Amygdala (tissue), 56 donors: ENCODE data around the gene GABBR2.

Source experiments
- DNase-seq, 56 donors: peaks; one replicate each; lab custom pipeline; 2025; lab: John Stamatoyannopoulos, UW

Gene GABBR2

DNA sequence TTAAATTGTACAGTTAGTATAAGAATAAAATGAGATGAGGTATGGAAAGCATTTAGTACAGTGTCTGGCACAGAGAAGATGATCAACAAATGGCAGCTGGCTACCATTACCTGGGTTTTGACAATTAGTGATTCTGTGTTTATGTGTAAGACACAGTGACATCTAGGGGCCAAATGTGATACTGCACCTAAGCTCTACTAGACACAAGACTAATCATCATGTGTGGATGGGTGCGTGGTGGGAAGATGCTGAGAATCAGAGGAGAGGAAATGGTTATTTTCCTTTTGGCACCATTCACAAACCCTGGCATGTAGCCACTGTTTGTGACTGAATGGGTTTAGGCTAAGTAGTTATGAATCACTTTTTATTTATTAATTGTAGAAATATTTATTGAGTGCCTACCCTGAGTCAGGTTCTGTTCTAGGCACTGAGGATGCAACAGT is 343.5 kb downstream of the GABBR2 start:
- DNase-seq = no peak

DNA sequence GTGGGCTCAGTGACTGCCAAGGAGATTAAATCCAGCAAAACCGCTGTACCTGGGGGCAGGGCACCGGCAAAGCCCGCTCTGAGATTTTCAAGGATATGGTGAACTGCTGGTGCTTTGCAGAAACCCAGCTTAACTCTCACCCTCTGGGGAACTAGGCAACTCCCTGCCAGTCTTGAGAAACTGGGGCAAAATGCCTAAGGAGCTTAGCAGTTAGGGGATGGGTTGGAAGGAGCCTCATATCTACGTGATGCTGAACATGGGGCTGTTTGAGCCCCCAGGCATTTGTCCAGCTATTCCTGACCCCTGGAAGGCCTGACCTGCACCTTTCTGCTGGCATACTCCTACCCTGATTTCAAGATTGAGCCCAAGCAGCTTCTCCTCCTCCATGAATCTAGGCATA is 344.6 kb downstream of the GABBR2 start:
- DNase-seq = no peak

DNA sequence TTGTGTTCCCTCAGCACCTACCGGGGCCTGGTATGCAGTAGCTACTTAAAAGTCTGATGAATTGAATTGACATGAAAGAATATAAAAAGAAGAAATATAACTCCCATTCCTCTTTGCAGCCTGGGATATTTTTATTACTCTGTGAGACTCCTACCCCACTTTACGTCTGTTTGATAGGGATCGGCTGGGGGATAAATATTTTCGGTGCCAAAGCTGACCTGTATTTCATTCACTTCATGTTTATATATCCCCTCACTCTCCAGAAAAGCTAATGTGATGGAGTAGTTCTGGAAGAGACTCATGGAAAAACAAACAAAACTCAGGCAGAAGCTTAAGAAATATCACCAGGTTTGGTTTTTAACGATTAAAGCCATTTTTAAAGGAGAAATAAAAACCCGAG is 345.1 kb downstream of the GABBR2 start:
- DNase-seq = no peak

DNA sequence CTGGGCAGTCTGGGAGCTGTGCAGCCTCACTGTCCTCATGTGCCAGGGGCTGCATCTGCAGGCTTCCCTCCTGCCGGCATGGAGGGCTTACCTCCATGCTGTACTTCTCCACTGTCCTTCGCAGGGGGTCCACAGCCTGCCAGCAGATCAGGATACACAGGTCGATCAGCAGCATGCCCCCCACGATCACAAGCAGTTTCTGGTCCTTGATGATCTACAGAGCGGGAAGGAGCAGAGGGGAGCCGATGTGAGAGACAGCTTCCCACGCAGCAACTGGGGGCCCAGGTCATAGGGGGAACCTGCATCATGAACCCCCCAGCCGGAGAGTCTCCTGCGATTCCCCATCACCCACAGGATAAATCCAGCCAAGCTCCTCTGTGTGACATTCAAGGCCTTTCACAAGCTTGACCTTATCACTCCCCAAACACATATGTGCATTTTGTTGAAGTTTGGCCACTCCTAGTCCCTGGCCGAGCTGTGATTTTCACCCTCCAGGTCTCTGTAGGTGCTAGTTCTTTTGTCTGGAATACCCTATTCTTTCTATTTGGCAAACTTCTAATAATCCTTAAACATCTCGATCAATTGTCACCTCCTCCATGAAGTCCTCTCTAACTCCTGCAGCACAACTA is 346.0 kb downstream of the GABBR2 start:
- DNase-seq = no peak

DNA sequence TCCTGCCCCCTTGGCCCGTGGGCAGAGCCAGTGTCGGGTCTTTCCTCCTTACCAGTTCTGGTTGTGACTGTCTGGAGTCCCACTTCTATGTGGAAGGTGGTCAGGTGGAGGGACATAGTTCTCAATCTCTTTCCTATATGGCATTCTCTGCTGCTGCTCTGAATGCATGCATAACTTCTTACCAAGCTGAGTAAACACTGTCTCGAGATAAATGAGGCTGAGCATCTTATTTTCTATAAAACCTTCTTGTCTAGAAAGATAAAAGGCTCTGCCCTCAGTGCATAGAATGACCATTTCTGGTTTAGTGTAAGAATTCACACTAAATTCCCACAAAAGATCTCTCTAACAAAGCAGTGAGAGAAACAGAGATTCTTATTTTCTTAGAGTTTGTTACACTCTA is 347.1 kb downstream of the GABBR2 start:
- DNase-seq = no peak

DNA sequence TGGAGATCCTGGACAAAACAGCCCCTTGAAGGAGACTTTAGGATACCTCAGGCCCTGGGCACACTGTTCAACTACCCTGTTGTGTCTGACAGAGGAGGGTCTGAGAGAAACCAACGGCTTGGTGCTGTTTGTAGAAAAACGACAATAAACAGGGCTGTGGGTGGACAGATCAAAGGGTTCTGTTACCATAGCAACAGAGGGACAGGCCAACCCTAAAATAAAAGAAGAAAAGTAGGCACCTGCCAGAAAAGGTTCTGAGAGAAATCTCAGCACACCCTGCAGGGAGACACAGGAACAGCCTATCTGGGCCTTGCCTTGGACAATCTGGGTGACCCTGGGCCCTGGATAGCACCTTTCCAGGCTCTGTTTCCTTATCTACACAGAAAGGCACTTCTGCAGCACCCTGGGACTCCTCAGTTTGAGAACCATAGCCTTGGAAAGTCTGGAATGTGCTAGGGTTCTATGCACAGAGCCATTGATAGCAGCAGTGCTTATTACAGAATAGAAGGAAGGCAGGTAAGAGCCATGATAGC is 348.5 kb downstream of the GABBR2 start:
- DNase-seq = no peak

DNA sequence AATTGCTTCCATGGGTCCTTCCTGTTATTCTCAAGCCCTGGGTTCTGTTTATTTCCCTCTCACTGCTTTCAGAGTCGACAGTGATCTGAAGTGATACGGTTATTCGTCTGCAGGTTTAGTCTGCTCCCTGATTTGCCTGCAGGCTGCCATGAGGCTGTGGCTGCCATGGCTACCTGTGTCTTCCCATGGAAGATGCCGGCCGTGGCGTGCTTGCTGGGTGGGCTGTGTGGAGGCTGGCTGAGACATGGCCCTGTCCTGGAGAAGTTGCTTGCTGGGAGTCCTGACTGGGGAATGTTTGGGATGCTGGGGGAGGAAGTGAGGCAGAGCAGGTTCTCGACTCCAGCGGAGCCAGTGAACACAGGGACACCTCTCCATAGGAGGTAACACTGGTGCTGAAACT is 349.2 kb downstream of the GABBR2 start:
- no peak for DNase-seq

DNA sequence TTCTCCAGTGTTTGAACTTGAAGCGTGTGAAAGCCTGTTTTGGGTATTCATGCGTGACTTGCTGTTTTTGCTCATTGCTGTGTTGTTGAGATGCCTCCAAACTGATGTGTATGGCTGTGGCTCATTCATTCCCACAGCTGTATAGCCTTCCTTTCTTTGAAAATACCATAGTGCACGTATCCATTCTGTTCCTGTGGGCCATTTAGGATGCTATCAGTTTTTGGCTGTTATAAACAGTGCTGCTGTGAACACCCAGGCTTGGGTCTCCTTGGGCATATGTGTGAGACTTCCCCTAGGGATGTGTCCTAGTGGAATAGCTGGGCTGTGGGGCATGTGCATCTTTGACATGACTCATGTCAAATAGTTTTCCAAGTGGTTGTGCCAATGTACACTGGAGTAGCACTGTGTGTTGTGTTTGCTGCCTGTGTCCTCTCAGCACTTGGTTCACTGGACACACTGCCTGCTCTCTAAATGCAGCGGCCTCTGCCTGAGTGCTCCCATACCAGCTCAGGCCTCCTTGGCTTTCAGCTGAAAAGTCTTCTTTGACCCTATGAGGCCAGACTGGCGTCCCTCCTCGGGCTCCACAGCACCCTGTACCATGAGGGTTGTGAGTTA is 350.7 kb downstream of the GABBR2 start:
- no peak for DNase-seq

DNA sequence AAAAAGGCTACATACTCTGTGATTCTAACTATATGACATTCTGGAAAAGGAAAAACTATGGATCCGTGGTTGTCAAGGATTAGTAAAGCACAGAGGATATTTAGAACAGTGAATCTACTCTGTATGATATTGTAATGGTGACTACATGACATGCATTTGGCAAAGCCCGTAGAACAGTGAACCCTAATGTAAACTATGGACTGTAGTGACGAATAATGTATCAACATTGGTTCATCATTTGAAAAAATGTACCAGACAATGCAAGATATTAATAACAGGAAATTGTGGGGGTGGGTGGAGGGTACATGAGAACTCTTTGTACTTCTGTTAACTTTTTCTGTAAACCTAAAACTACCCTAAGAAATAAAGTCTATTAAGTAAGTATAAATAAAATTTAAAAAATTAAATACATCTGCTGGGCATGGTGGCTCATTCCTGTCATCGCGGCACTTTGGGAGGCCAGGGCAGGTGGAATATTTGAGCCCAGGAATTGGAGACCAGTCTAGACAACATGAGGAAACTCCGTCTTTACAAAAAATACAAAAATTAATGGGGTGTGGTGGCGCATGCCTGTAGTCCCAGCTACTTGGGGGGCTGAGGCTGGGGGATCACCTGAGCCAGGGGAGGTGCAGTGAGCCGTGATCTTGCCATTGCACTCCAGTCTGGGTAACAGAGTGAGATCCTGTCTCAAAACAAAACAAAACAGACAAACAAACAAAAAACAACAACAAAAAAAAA is 351.6 kb downstream of the GABBR2 start:
- no peak for DNase-seq

DNA sequence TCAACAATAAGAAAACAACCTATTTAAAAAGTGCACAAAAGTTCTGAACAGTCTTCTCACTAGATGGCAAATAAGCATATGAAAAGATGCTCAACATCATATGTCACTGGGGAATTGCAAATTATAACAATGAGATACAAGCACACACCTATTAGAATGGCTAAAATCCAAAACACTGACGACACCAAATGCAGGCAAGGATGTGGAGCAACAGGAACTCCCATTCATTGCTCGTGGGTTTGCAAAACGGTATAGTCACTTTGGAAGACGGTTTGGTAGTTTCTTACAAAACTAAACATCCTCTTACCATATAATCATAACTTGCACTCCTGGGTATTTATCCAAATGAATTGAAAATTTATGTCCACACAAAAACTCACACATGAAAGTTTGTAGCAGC is 352.4 kb downstream of the GABBR2 start:
- no peak for DNase-seq

DNA sequence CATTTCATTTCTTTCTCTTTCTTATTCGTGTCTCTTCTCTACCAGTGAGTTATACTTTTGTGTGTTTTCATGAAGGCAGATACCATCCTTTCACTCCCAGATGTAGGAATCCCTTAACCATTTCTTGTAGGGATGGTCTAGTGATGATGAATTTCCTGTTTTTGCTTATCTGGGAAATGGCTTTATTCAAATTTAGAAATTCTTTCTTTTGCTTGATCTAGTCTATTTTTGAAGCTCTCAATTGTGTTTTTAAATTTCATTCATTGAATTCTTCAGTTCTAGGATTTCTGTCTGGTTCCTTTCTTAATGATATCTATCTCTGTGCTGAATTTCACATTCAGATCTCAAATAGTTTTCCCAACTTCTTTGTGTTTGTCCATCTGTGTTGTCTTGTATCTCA is 357.4 kb downstream of the GABBR2 start:
- DNase-seq = no peak

DNA sequence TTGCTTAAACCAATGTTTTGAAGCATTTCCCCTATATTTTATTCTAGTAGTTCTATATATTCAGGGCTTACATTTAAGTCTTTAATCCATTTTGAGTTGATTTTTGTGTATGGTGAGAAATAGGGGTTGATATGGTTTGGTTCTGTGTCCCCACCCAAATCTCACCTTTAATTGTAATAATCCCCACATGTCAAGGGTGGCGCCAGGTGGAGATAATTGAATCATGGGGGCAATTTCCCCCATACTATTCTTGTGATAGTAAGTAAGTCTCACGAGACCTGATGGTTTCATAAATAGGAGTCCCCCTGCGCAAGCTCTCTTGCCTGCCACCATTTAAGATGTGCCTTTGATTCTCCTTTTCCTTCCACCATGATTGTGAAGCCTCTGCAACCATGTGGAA is 361.1 kb downstream of the GABBR2 start:
- no peak for DNase-seq

DNA sequence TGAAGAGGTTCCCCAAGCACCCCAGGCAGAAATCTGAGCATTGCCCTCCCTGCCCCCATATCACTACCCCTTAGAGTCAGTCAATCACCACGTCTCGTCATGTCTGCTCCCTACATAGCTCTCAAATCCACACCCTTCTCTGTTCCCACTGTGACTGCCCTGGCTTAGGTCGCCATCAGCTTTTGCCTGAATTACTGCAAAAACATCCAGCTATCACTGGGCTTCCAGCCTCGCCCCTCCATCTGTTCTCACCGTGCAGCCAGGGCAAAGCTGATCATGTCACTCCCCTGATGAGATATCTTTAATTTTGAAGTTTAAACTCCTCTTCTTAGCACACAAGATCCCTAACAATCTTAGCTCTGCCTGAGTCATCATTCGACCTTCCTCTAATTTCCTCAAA is 363.7 kb downstream of the GABBR2 start:
- DNase-seq = no peak

DNA sequence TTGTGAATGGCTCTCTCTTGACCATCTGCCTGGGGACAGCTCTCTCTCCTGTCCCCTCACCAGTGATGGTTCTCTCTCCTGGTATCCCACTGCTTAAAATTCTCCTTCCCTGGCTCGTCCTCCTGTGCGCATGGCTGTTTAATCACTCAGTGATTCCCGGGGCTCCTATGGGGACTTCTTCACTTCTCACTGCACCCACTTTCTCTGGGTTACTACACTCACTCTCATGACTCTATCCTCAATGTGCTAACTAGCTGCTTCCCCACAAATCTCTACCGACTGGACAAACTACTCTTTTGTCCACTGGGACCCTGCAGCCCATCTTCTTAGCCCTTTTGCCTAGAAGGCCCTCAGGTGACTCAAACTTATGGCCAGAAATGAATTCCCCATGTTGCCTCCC is 364.2 kb downstream of the GABBR2 start:
- DNase-seq = no peak

DNA sequence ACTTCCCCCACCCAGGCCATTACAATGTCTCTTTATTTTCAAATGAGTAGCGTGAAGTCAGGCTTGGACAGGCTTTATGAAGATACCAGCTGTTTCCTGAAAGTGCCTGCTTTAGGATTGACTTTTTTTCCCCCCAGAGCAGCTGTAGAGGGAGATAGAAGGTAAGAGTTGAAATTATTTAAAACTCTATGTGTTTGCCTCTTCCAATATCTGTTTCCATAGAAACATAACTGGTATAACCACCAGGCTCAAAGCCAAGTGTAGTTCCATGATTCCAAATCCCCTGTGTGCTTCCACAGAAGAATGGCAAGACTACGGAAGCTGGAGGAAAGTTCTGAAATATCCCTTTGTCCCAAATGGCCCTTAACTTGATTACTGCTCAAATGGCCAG is 365.9 kb downstream of the GABBR2 start:
- DNase-seq = no peak

DNA sequence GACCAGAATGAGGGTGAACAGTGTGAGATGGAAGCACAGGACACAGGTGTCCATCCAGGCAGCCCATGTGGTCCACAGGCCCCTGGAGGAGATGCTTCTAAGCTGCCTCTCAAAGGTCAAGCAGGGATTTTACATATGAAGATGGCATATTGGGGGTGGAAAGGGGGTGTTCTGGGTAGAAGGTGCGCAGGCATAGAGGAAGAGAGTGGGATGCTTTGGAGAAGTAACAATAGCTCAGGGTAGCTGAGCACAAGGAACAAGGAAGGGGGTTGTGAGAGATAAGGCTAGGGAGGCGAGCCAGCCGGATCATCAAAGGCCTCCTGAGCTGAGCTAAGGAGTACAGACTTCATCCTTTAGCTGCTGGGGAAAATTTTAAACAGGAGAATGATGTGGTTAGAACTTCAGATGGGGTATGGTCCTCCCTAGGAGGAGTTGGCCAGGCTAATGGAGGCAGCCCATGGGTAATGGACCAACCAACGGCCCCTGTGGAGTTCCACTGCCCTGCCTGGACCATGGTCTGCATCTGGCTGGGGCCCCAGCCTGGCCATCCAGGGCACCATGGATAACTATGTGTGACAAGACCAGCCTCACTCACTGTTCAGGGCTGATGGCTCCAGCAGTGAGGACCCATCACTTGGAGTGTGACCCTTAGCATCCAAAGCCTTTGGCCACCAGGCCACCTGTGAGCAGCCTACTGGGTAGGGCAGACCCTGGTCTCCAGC is 366.5 kb downstream of the GABBR2 start:
- DNase-seq = no peak

DNA sequence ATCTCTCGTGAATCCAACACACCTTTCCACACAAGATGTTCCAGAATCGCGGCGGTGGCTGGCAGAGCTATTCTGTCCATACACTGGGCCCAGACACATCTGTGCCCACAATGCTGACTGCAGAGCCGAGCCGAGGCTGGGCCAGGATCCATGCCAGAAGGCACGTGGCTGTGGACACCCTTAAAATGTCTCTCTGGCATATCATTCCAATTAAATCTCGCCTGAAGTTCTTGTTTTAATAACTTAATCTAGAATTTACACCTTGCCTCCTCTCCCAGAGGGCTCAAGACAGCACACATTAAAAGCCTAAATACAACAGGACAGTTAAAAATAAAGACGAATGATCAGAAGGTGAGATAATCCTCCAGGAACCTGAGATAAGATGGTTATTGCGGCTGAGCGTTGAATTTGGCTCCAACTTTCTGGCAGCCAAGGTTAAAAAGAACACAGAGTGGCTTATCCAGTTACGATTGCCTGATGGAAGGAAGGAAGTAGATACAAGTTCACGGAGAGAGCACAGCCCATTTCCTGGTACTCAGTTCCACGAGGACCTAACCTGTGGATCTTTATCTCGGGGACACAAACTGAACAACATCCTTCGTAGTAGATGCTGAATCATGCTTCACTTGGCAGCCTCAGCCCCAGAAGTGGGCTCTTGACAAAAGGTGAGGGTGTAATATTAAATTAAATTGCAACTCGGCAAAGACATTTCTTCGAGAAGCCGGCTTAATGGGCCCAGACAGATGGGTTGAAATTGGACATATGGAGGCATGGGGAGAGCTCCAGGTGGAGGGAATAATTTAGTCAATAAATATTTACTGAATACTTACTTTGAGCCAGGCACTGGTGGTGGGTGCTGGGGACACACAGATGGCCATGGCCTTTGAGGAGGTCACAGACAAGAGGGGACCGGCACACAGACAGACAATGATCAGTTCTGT is 367.3 kb downstream of the GABBR2 start:
- no peak for DNase-seq

DNA sequence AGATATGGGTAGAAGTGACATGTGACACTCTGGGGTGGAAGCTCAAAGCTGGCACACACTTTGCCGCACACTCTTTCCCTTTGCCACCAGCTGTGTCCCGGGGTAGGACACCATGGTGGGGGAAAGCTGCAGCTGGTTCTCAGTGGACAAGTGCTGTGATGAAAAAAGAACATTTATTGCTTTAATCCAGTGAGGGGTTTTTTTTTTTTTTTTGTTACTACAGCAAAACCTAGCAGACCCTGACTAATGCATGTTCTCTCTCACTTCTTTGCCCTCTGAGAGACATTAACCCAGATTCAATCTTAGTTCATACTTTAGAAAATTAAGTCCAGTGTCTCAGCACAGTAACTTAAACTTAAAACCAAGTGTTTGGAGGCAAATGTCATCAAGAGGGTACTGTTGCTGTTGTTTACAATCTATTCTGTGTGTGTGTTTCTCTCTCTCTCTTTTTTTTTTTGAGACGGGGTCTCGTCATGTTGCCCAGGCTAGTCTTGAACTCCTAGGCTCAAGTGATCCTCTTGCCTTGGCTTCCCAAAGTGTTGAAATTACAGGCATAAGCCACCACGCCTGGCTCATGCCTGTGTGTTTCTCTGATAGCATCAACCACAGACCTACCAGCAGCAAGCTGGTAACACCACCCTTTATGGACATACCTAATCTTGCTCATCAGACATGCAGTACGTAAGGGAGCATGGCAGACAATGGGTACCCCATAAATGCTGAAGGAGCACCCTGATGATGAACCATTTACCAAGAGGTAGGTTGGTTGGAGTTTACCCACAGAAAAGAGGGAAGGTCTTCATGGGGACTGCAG is 368.5 kb downstream of the GABBR2 start:
- DNase-seq = no peak

DNA sequence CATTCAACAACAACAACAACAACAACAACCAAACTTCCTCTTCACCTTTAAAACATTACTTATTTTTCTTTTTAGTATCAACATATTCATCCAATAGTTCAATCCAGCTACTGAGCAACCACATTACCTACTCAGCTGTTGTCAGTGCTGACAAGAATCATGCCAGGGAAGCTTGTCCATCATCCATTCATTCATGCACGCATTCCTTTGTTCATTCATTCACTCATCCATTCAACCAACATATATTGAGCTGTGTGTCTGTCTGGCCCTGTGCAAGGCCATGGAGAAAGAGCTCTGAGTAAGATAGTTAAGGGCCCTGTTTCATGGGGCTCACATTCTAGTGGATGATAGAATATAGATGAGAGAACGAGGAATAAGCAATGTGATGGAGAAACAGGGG is 373.1 kb downstream of the GABBR2 start:
- no peak for DNase-seq
